A549 treated with ZK216348 at 1 μM for 4 hours (cell line): ENCODE data around the gene MOB1A. TPM values are rescaled to one million over a fixed set of nuclear protein-coding genes. Genes with fewer than 3 reads are reported as not detected.

Experiments
- total RNA-seq: library from RNA; stranded (reverse); fragments of 200-300 nt; extraction: Qiagen RNA extraction; gene quantifications from 5 replicates; pipeline ENCODE4 v1.2.3, GENCODE V29; 2022; ENCODE audit warnings: low read depth

The MOB1A gene
- total RNA-seq, result 55.5 to 91.9 TPM (median 81.7 TPM) in 5 replicates

DNA sequence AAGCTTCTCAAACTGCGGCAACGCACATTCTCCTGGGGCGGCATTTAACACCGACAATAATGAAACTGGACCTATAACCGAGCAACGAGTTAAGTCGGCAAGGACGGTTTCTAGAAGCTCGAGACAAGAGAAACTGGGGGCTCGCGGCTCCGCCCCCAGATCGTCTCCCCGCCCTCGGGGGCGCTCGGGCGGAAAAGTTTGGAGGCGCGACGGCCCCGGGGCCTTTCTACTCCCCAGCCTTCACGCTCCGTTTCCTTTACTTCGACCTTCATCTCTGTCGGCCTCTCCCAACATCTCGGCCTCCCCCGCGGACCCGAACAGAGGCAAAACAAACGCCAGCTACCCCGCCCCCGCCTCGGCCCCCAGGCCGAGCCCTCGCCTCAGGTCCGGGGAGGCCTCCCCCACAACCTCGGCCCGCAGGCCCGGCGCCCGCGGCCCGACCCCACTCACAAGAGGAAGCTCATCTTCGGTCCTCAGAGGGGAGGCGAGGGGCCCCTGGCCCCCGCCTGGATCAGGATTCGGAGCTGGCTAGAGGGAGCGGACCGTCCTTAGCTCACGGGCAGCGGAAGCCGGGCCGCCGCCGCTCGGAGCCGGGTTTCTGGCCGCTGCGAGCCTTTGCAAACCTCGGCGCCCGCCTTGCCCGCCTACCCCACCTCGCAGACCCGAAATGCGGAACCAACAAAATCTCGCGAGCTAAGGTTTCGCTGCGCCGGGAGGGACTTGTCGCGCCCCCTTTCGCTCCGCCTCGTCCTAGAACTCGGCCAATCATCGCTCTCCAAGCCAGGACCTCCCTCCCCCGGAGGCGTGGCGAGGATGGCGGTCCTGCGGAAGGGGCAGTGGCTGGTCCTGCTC, at the start of gene MOB1A:
MOB1A (minus strand) TSS at position 669 of the 852 bp plus-strand sequence; CDS start at position 464, 205 bp downstream.

GRCh38 chr2:74198461-74199274, 20.0 kb upstream of the MOB1A start, which contains the start of gene MTHFD2:
Gene MTHFD2 (plus strand): TSS chr2:74198615. CDS start chr2:74198642, 27 bp downstream.

DNA sequence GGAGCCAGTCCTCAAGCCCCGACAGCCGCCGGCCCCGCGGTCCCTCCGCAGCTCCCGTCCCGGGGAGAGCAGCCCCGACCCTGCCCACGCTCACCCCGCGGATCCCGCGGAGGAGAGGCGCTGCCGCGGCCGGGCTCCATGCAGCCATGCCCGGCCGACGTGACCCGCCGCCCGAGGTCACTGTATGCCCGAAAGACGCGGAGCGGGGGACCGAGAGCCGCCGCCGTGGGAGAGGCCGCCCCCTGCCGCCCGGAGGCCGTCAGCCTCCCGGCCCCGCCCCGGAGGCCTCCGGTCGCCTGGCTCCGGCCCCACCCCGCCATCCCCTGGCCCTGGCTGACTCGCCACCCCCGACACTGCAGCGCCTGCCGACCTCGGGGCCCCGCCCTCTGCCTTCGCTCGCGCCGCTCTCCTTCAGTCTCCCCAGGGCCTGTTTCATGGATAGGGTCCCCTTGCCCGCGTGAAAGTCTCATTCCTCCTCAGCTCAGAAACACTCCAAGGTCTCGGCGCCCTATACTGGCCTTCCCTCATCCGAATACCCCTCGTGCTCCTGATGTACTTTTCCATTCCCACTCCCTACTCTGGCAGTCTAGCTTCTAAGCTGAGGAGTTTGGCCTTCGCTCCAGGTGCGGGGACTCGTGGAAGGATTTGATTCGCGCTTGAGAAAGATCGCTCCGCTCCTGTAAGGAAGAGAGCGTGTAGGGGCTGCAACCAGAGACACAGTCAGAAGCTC, 30.8 kb downstream of the MOB1A start, which contains the start of gene BOLA3:
BOLA3 (minus strand) TSS at position 186 of the 730 bp plus-strand sequence; CDS start at position 148, 38 bp downstream.

Other genes starting within 250 kb of the MOB1A start
- 5.7 to 9.7 TPM (median 7.2 TPM) in 5 replicates for gene TET3, start 194.0 kb downstream of the MOB1A start, total RNA-seq
- 108 to 152 TPM (median 135 TPM) in 5 replicates for gene BOLA3, start 31.0 kb downstream of the MOB1A start, total RNA-seq
- gene MTHFD2, start 19.7 kb upstream of the MOB1A start, total RNA-seq, result 141 to 176 TPM (median 144 TPM) in 5 replicates
- 0.11 to 0.69 TPM (median 0.63 TPM) in 5 replicates for gene SLC4A5, start 164.5 kb upstream of the MOB1A start, total RNA-seq
- 107 to 172 TPM (median 149 TPM) in 5 replicates for gene DCTN1, start 201.4 kb upstream of the MOB1A start, total RNA-seq
- 2.1 to 3.7 TPM (median 3.0 TPM) in 5 replicates for gene C2orf81, start 242.7 kb upstream of the MOB1A start, total RNA-seq
- 63.6 to 93.1 TPM (median 85.8 TPM) in 5 replicates for gene WDR54, start 242.9 kb upstream of the MOB1A start, total RNA-seq